Osteoblast (primary cell): Measurements from ENCODE around the gene KIF2A. TPM values are rescaled to one million over a fixed set of nuclear protein-coding genes. Genes with fewer than 3 reads are reported as not detected.

ENCODE experiments used
- DNase-seq: peaks from one replicate; pipeline ENCODE4 v3.0.0; 2011; ENCODE audit warnings: low spot score, mixed read lengths; ENCODE audit not compliant: insufficient read length; ENCODE audit errors: missing footprints
- H2AFZ ChIP-seq: 2 replicates; pipeline ENCODE4 v1.6.0; 2011; ENCODE audit warnings: mild to moderate bottlenecking, low read length
- H3K27ac ChIP-seq: 2 replicates; pipeline ENCODE4 v1.5.1; 2011; ENCODE audit warnings: mild to moderate bottlenecking, low read depth, low read length, moderate library complexity
- H3K27me3 ChIP-seq: 2 replicates; pipeline ENCODE4 v1.6.0; 2012; ENCODE audit warnings: mild to moderate bottlenecking, control low read depth, inconsistent platforms, low read length, moderate library complexity; ENCODE audit not compliant: insufficient read depth
- H3K36me3 ChIP-seq: 2 replicates; pipeline ENCODE4 v1.5.1; 2011; ENCODE audit warnings: mild to moderate bottlenecking, low read length, control low read depth, moderate library complexity; ENCODE audit not compliant: insufficient read depth
- H3K4me1 ChIP-seq: 2 replicates; pipeline ENCODE4 v1.5.1; 2011; ENCODE audit warnings: mild to moderate bottlenecking, low read length, control low read depth, moderate library complexity; ENCODE audit not compliant: insufficient read depth
- H3K4me2 ChIP-seq: 2 replicates; pipeline ENCODE4 v1.6.0; 2011; ENCODE audit warnings: mild to moderate bottlenecking, low read length; ENCODE audit not compliant: insufficient read depth
- H3K4me3 ChIP-seq: fragments of 200-600 bp; sonication (generic); 3 replicates; pipeline ENCODE4 v1.5.1; 2012; ENCODE audit warnings: mild to moderate bottlenecking, low read length, inconsistent platforms; ENCODE audit not compliant: insufficient read depth
- H3K79me2 ChIP-seq: 2 replicates; pipeline ENCODE4 v1.6.0; 2012; ENCODE audit warnings: mild to moderate bottlenecking, low read length, control low read depth, inconsistent platforms; ENCODE audit not compliant: insufficient read depth
- H3K9me3 ChIP-seq: 2 replicates; pipeline ENCODE4 v1.5.1; 2011; ENCODE audit warnings: low read depth, low read length, control low read depth
- H4K20me1 ChIP-seq: 2 replicates; pipeline ENCODE4 v1.6.0; 2012; ENCODE audit warnings: mild to moderate bottlenecking, low read length, control low read depth; ENCODE audit not compliant: insufficient read depth
- total RNA-seq: library from RNA; depleted of rRNA; stranded (reverse); fragments of >200 nt; gene quantifications from 2 replicates; pipeline ENCODE4 v1.2.3, GENCODE V29; 2012
- TF ChIP-seq, protein P1 (sequence below): IDR thresholded peaks from 2 replicates; pipeline ENCODE4 v1.5.1; 2011; ENCODE audit warnings: mild to moderate bottlenecking, low read depth, low read length, moderate library complexity; ENCODE audit errors: extremely low read depth

KIF2A gene
- total RNA-seq, 1 donor: 52.8 TPM

- Histone ChIP-seq H3K4me2 (no peak overlapping the region), H3K27me3 (no peaks in the 10 kb centered on the region), H4K20me1 (no peaks in the 10 kb centered on the region), H3K36me3 (peaks cover 19% of the 10 kb centered on the region), H3K4me3 (no peak overlapping the region), H3K79me2 (peaks cover 23% of the 10 kb centered on the region), H3K27ac (no peak overlapping the region), H3K4me1 (no peaks in the 10 kb centered on the region), H2AFZ (no peak overlapping the region), H3K9me3 (no peaks in the 10 kb centered on the region)
- no peak for DNase-seq
- TF ChIP-seq, protein P1, sequence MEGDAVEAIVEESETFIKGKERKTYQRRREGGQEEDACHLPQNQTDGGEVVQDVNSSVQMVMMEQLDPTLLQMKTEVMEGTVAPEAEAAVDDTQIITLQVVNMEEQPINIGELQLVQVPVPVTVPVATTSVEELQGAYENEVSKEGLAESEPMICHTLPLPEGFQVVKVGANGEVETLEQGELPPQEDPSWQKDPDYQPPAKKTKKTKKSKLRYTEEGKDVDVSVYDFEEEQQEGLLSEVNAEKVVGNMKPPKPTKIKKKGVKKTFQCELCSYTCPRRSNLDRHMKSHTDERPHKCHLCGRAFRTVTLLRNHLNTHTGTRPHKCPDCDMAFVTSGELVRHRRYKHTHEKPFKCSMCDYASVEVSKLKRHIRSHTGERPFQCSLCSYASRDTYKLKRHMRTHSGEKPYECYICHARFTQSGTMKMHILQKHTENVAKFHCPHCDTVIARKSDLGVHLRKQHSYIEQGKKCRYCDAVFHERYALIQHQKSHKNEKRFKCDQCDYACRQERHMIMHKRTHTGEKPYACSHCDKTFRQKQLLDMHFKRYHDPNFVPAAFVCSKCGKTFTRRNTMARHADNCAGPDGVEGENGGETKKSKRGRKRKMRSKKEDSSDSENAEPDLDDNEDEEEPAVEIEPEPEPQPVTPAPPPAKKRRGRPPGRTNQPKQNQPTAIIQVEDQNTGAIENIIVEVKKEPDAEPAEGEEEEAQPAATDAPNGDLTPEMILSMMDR: no peak
Observed at GRCh38 chr5:62348723-62349481, 42.9 kb downstream of the KIF2A start.

- no peak overlapping the region for H3K27ac ChIP-seq
- no peaks in the 10 kb centered on the region for H3K4me1 ChIP-seq
- H3K9me3 ChIP-seq: no peaks in the 10 kb centered on the region
- no peaks in the 10 kb centered on the region for H3K79me2 ChIP-seq
- DNase-seq: peak; percentile 19
- TF ChIP-seq, protein P1: peak; percentile 52
- H2AFZ ChIP-seq: no peak overlapping the region
- H4K20me1 ChIP-seq: no peaks in the 10 kb centered on the region
- H3K27me3 ChIP-seq: no peaks in the 10 kb centered on the region
- peaks cover 28% of the 10 kb centered on the region for H3K36me3 ChIP-seq
- H3K4me2 ChIP-seq: no peak overlapping the region
- no peak overlapping the region for H3K4me3 ChIP-seq
Observed at GRCh38 chr5:62354028-62354874, 48.2 kb downstream of the KIF2A start.

DNA sequence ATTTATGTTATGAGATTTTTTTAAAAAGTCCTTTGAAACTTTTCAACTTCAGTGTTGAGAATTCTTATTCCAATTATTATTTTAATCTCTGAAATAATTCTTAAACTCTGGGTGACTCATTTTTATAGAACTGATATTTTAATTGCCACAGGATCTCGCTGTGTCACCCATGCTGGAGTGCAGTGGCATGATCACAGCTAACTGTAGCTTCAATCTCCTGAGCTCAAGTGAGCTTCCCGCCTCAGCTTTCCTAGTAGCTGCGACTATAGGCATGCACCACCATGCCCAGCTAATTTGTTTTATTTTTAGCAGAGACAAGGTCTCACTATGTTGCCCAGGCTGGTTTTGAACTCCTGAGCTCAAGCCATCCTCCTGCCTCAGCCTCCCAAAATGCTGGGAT is 56.7 kb downstream of the KIF2A start:
- H3K79me2 ChIP-seq: no peaks in the 10 kb centered on the region
- no peaks in the 10 kb centered on the region for H4K20me1 ChIP-seq
- H3K9me3 ChIP-seq: no peaks in the 10 kb centered on the region
- H3K27me3 ChIP-seq: no peaks in the 10 kb centered on the region
- H3K4me1 ChIP-seq: no peaks in the 10 kb centered on the region
- no peak overlapping the region for H3K27ac ChIP-seq
- H2AFZ ChIP-seq: no peak overlapping the region
- no peak overlapping the region for H3K4me3 ChIP-seq
- peaks cover 24% of the 10 kb centered on the region for H3K36me3 ChIP-seq
- H3K4me2 ChIP-seq: no peak overlapping the region
- TF ChIP-seq, protein P1: no peak
- DNase-seq: no peak

DNA sequence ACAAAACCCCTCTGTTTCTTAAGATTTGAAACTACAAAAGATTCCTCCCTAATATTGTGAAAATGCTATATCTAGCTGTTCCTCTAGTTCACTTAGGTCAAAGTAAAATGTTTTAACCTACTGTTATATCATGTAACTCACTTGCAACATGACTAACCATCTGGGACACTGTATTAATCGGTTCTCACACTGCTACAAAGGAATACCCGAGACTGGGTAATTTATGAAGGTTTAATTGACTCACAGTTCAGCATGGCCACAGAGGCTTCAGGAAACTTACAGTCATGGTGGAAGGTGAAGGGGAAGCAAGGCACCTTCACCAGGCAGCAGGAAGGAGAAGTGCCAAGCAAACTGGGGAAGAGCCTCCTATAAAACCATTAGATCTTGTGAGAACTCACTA is 63.0 kb downstream of the KIF2A start:
- TF ChIP-seq, protein P1: no peak
- H4K20me1 ChIP-seq: no peaks in the 10 kb centered on the region
- no peak overlapping the region for H3K4me3 ChIP-seq
- no peaks in the 10 kb centered on the region for H3K4me1 ChIP-seq
- H3K27me3 ChIP-seq: no peaks in the 10 kb centered on the region
- no peak overlapping the region for H2AFZ ChIP-seq
- no peak overlapping the region for H3K27ac ChIP-seq
- H3K36me3 ChIP-seq: peaks cover 14% of the 10 kb centered on the region
- peak; percentile 36 for DNase-seq
- H3K79me2 ChIP-seq: no peaks in the 10 kb centered on the region
- H3K4me2 ChIP-seq: no peak overlapping the region
- H3K9me3 ChIP-seq: no peaks in the 10 kb centered on the region
